Common myeloid progenitor, CD34-positive (primary cell): Measurements from ENCODE around the gene APBB3.
A peak's percentile ranks its signal among the peaks of the same experiment; 100 is the strongest.
"Not testable (repeated sequence)": the region's sequence is repeated elsewhere in the genome, so short reads cannot be mapped to it uniquely, and the experiment has no call there.

ENCODE experiments used
- CTCF ChIA-PET: fragments of 350-600 bp; sonication (Branson Sonifier 250); formaldehyde crosslinking; loops from one replicate; lab custom pipeline; 2021; ENCODE audit warnings: antibody characterized with exemption; lab: Charles Lee
- POLR2A ChIA-PET: fragments of 350-600 bp; sonication (Branson Sonifier 250); formaldehyde crosslinking; loops from one replicate; lab custom pipeline; 2021; ENCODE audit warnings: antibody characterized with exemption; lab: Charles Lee
- DNase-seq, 3 donors: peaks; one replicate each; pipeline versions ENCODE4 v3.0.0 to v3.0.0-alpha.2; 2013
- H3K27ac ChIP-seq, 2 experiments: 1 replicate in 1 of 2; 2 replicates in 1 of 2; pipeline ENCODE4 v1.7.0; 2013; ENCODE audit warnings: inconsistent platforms in 2 of 2, low read length in 2 of 2, mild to moderate bottlenecking in 2 of 2, low read depth in 1 of 2, moderate library complexity in 1 of 2; ENCODE audit not compliant: severe bottlenecking in 2 of 2, insufficient read depth in 1 of 2, poor library complexity in 1 of 2
- H3K27me3 ChIP-seq, 5 experiments: replicated peaks in 2 of 5; 1 replicate in 3 of 5; 2 replicates in 2 of 5; pipeline versions ENCODE4 v1.6.1 to v1.7.0; 2013; ENCODE audit warnings: low read length in 4 of 5, mild to moderate bottlenecking in 2 of 5, moderate library complexity in 2 of 5, inconsistent platforms in 1 of 5; ENCODE audit not compliant: insufficient read depth in 5 of 5, control insufficient read depth in 4 of 5
- H3K36me3 ChIP-seq, 4 experiments: 1 replicate in 2 of 4; 2 replicates in 2 of 4; pipeline versions ENCODE4 v1.6.1 to v1.7.0; 2013; ENCODE audit warnings: low read length in 3 of 4, control low read depth in 1 of 4, mild to moderate bottlenecking in 1 of 4; ENCODE audit not compliant: control insufficient read depth in 4 of 4, insufficient read depth in 4 of 4
- H3K4me1 ChIP-seq, 4 experiments: 1 replicate in 3 of 4; 2 replicates in 1 of 4; pipeline versions ENCODE4 v1.6.1 to v1.7.1; 2013; ENCODE audit warnings: low read length in 3 of 4, mild to moderate bottlenecking in 3 of 4, control low read depth in 1 of 4, inconsistent platforms in 1 of 4, moderate library complexity in 1 of 4; ENCODE audit not compliant: control insufficient read depth in 4 of 4, insufficient read depth in 4 of 4; ENCODE audit errors: control extremely low read depth in 1 of 4
- H3K4me3 ChIP-seq, 7 experiments: 1 replicate in 4 of 7; 2 replicates in 3 of 7; pipeline versions ENCODE4 v1.5.1 to v1.7.0; 2013; ENCODE audit warnings: mild to moderate bottlenecking in 7 of 7, low read length in 6 of 7, moderate library complexity in 6 of 7, inconsistent platforms in 2 of 7, low read depth in 2 of 7, control low read depth in 1 of 7; ENCODE audit not compliant: insufficient read depth in 4 of 7, control insufficient read depth in 1 of 7; ENCODE audit errors: extremely low read depth in 1 of 7
- H3K9me3 ChIP-seq, 5 experiments: 1 replicate in 4 of 5; 2 replicates in 1 of 5; pipeline versions ENCODE4 v1.6.1 to v1.7.1; 2013; ENCODE audit warnings: low read length in 4 of 5, mild to moderate bottlenecking in 2 of 5, inconsistent platforms in 1 of 5, low read depth in 1 of 5, moderate library complexity in 1 of 5; ENCODE audit not compliant: control insufficient read depth in 4 of 5, insufficient read depth in 2 of 5; ENCODE audit errors: control extremely low read depth in 1 of 5
- WGBS: methylation state at CpG from one replicate; pipeline ENCODE4 v1.1.5; 2013; ENCODE audit not compliant: insufficient coverage; 5-methylcytosine and 5-hydroxymethylcytosine counted together

Gene APBB3

DNA sequence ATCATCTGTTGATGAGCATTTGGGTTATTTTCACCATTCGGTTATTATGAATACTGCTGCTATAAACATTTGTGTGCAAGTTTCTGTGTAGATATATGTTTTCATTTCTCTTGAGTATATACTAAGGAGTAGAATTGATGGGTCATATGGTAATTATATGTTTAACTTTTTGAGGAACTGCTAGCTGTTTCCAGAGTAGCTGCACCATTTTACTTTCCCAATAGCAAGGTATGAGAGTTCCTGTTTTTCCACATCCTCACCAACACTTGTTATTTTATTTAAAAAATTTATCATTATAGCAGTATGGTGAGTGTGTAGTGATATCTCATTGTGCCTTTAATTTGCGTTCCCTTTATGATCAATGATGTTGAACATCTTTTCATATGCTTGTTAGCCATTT, 39.3 kb upstream of the APBB3 start:
- no peak overlapping the region for H3K4me3 ChIP-seq
- no peak for DNase-seq
- no peaks in the 10 kb centered on the region for H3K9me3 ChIP-seq
- no CpG with 5 or more reads among the region's 2 CpGs for WGBS
- H3K36me3 ChIP-seq = no peaks in the 10 kb centered on the region
- peaks cover 0 to 3% (median 0%) of the 10 kb centered on the region in 5 experiments for H3K27me3 ChIP-seq
- POLR2A ChIA-PET = no interaction called here
- H3K4me1 ChIP-seq = no peaks in the 10 kb centered on the region
- CTCF ChIA-PET = no interaction called here
- H3K27ac ChIP-seq = no peak overlapping the region

DNA sequence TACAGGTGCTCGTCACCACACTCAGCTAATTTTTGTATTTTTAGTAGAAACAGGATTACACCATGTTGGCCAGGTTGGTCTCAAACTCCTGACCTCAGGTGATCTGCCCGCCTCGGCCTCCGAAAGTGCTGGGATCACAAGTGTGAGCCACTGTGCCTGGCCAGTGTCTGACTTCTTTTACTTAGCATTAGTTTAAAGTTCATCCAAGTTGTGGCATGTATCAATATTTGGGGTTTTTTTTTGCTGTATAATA, 39.0 kb upstream of the APBB3 start:
- H3K27me3 ChIP-seq, H3K27ac ChIP-seq, CTCF ChIA-PET, H3K9me3 ChIP-seq, H3K36me3 ChIP-seq, DNase-seq, H3K4me3 ChIP-seq, POLR2A ChIA-PET, H3K4me1 ChIP-seq: not testable (repeated sequence)
- WGBS = 100% methylated on average over 3 of the region's 4 CpGs

DNA sequence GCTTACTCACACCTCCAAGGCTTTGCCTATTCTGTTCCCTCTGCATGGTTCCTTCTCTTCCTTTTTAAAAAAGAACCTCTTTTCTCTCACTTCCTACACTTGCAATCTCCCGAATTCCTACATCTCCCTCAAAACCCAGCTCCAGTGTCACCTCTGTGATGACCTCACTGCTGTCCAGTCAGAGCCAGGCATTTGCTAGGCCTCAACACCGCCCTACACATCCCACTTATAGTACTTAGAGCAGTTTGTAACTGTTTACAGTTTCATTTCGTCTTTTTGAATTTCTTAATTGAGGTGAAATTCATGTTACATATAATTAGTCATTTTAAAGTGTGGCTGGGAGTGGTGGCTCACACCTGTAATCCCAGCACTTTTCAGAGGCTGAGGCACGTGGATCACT, 37.7 kb upstream of the APBB3 start:
- 86% methylated on average over 1 of the region's 4 CpGs for whole genome bisulfite sequencing
- no peaks in the 10 kb centered on the region for H3K36me3 ChIP-seq
- no peaks in the 10 kb centered on the region for H3K4me1 ChIP-seq
- ChIA-PET POLR2A (no interaction called here), CTCF (no interaction called here)
- no peak for DNase-seq
- no peaks in the 10 kb centered on the region for H3K9me3 ChIP-seq
- H3K27ac ChIP-seq = no peak overlapping the region
- peaks cover 0 to 3% (median 0%) of the 10 kb centered on the region in 5 experiments for H3K27me3 ChIP-seq
- no peak overlapping the region for H3K4me3 ChIP-seq

DNA sequence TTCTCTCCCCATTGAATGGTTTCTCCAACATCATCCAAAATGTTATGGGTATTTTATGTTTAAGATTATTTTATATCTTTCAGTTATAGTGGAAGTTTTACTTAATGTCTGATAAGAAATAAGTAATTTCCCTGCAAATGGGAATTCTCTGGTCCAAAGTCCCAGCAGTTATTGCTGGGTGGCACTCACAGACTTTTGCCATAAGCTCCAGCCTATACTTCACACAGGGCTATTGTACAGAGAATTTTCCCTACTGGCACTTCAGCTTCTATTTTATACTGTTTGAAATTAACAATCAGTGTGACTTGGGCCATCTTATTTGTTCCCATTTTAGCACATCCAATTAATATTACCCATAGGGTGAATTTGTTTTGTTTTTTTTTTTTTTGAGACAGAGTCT, 35.7 kb upstream of the APBB3 start:
- POLR2A ChIA-PET = no interaction called here

DNA sequence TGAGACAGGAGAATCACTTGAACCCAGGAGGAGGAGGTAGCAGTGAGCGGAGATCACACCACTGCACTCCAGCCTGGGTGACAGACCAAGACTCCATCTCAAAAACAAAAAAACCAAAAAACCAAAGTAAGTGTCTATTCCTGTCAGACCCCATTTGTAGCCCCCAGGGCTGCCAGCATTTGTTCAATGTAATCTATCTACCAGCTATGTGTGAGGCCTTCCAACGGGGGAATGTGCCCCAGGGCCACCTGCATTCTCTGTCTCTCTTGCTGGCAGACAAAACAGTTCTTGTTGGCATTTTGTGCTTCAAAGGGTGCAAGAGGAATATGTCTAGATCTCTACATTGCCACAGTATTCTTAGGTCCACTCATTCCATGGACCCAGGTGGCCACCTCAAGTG, 34.4 kb upstream of the APBB3 start:
- Histone ChIP-seq H3K27ac (no peak overlapping the region), H3K9me3 (no peaks in the 10 kb centered on the region), H3K27me3 (no peaks in the 10 kb centered on the region), H3K36me3 (no peaks in the 10 kb centered on the region), H3K4me3 (no peak overlapping the region), H3K4me1 (peaks cover 4 to 15% (median 8%) of the 10 kb centered on the region in 4 experiments)
- DNase-seq = no peak
- POLR2A ChIA-PET = no interaction called here
- CTCF ChIA-PET = no interaction called here
- 78% methylated on average over 2 of the region's 2 CpGs for WGBS

More for the DNA sequence above, 35.7 kb upstream of the APBB3 start:
- CTCF ChIA-PET = interaction anchor here (0.7 to 1.6 kb wide), 5 partner anchors 9 to 53 kb away, joined by 3 to 5 read pairs (median 3); partner anchors contain the start of gene EIF4EBP3
- no peaks in the 10 kb centered on the region for H3K36me3 ChIP-seq
- H3K27ac ChIP-seq = no peak overlapping the region
- no peaks in the 10 kb centered on the region for H3K9me3 ChIP-seq
- peaks cover 0 to 3% (median 0%) of the 10 kb centered on the region in 5 experiments for H3K27me3 ChIP-seq
- H3K4me3 ChIP-seq = no peak overlapping the region
- H3K4me1 ChIP-seq = peaks cover 4 to 11% (median 6%) of the 10 kb centered on the region in 4 experiments
- no peak for DNase-seq

DNA sequence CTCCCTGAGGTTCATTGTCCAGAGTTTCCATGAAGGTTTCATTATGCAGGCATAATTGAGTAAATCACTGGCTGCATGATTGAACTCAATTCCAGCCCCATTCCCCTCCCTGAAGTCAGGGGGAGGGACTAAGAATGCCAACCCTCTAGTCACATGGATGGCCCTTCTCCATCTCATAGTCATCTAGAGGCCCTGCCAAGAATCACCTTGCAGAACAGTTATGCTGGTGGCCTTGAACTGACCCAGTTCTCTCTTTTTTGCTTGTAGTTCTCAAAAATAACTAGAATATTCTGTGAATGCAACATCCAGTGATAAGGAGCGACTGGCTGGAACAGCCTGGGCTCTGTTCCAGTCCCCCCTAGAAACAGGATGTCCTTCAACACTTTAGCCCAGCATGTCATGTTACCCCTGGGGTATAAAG, 31.9 kb upstream of the APBB3 start:
- Histone ChIP-seq H3K4me1 (peaks cover 4 to 15% (median 8%) of the 10 kb centered on the region in 4 experiments), H3K4me3 (no peak overlapping the region), H3K27ac (no peak overlapping the region), H3K27me3 (peaks cover 0 to 4% (median 0%) of the 10 kb centered on the region in 5 experiments), H3K9me3 (no peaks in the 10 kb centered on the region), H3K36me3 (no peaks in the 10 kb centered on the region)
- POLR2A ChIA-PET = interaction anchor here (0.7 to 1.2 kb wide), 2 partner anchors 15 to 49 kb away, joined by 3 to 4 read pairs; partner anchors contain the start of gene EIF4EBP3
- CTCF ChIA-PET = interaction anchor here (1.5 to 2.0 kb wide), 2 partner anchors 13 to 25 kb away, joined by 3 to 6 read pairs; no protein-coding TSS in a partner anchor
- DNase-seq = no peak
- WGBS = no CpG with 5 or more reads among the region's 1 CpG

DNA sequence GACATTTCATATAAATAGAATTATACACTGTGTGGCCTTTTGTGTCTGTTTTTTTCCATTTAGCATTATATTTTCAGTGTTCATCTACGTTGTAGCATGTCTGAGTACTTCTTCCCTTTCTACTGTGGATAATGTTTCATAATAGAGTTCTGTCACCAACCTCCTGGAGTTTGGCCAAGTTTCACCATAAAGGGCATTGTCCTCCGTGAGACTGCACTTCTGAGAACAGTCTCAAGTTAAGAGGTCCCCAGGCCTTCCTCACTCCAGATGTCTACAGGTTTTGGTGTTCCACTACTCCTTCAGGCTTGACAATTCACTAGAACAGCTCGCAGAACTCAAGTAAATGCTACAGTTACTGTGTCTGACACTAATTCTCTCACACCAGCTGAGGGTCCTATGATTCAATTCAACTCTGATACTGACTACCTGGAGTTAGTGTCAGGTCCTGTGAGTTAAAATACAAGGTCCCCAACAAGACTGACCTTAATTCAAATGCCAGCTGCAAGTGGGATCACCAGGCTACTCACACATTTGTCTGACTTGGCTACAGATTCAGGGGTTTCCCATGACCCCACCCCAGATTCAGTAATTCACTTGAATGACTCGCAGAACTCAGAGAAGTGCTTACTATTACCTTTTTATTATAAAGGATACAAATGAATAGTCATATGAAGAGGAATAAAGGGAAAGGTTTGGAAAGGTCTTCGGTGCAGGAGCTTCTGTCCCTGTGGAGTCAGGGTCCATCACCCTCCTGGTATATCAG, 31.3 kb upstream of the APBB3 start:
- DNase-seq = peak; percentile 60 to 91 (median 87)
- Histone ChIP-seq H3K4me3 (no peak overlapping the region), H3K4me1 (peaks cover 4 to 15% (median 8%) of the 10 kb centered on the region in 4 experiments), H3K27me3 (peaks cover 0 to 4% (median 0%) of the 10 kb centered on the region in 5 experiments), H3K36me3 (no peaks in the 10 kb centered on the region), H3K9me3 (no peaks in the 10 kb centered on the region), H3K27ac (no peak overlapping the region)
- ChIA-PET CTCF (interaction anchor here (1.1 to 2.0 kb wide), 4 partner anchors 13 to 49 kb away, joined by 3 to 6 read pairs (median 4); partner anchors contain the start of gene EIF4EBP3), POLR2A (interaction anchor here (0.7 to 1.2 kb wide), 2 partner anchors 16 to 48 kb away, joined by 3 to 4 read pairs; partner anchors contain the start of gene EIF4EBP3)
- WGBS = 56% methylated on average over 3 of the region's 5 CpGs
